GOT3 (cell line): ENCODE data around the gene CELSR3.

Source experiments
- DNase-seq: peaks from one replicate; lab custom pipeline; 2025; ENCODE audit warnings: mixed read lengths; lab: John Stamatoyannopoulos, UW

Gene CELSR3

GRCh38 chr3:48662753-48663488 is at the start of gene CELSR3:
Gene CELSR3, minus strand, starts transcription at chr3:48662886. Its CDS starts 252 bp downstream, at chr3:48662634.
- DNase-seq = peak; percentile 9

- no peak for DNase-seq
These were observed 49.0 kb upstream of the CELSR3 start for GRCh38 chr3:48711727-48712126.

GRCh38 chr3:48709051-48709461 is 46.4 kb upstream of the CELSR3 start:
- no peak for DNase-seq

- DNase-seq = no peak
These were observed 45.8 kb upstream of the CELSR3 start for GRCh38 chr3:48708481-48708889.

- DNase-seq = no peak
These were observed 44.5 kb upstream of the CELSR3 start for GRCh38 chr3:48707157-48707556.

- no peak for DNase-seq
These were observed 39.7 kb upstream of the CELSR3 start for GRCh38 chr3:48702320-48702920.

GRCh38 chr3:48700731-48701405 is 38.2 kb upstream of the CELSR3 start:
- DNase-seq = no peak

GRCh38 chr3:48698891-48699290 is 36.2 kb upstream of the CELSR3 start:
- no peak for DNase-seq

- DNase-seq = no peak
These were observed 35.3 kb upstream of the CELSR3 start for GRCh38 chr3:48697952-48698351.

- no peak for DNase-seq
These were observed 33.9 kb upstream of the CELSR3 start for GRCh38 chr3:48696601-48697000.

GRCh38 chr3:48696156-48696555 is 33.5 kb upstream of the CELSR3 start:
- DNase-seq = no peak

- no peak for DNase-seq
These were observed 32.7 kb upstream of the CELSR3 start for GRCh38 chr3:48695393-48695753.

GRCh38 chr3:48694610-48695392 is 32.1 kb upstream of the CELSR3 start:
- DNase-seq = no peak

GRCh38 chr3:48693826-48694225 is 31.1 kb upstream of the CELSR3 start:
- no peak for DNase-seq

- DNase-seq = no peak
These were observed 29.9 kb upstream of the CELSR3 start for GRCh38 chr3:48692551-48692950.

GRCh38 chr3:48690846-48691458 is 28.3 kb upstream of the CELSR3 start:
- no peak for DNase-seq

GRCh38 chr3:48689384-48689783 is 26.7 kb upstream of the CELSR3 start:
- DNase-seq = no peak

- DNase-seq = no peak
These were observed 26.0 kb upstream of the CELSR3 start for GRCh38 chr3:48688737-48689075.

- no peak for DNase-seq
These were observed 25.5 kb upstream of the CELSR3 start for GRCh38 chr3:48688032-48688736.

GRCh38 chr3:48687220-48687678 is 24.6 kb upstream of the CELSR3 start:
- no peak for DNase-seq

GRCh38 chr3:48686538-48687219 is 24.0 kb upstream of the CELSR3 start:
- DNase-seq = no peak
